K562 (cell line): ENCODE data around the gene BTBD18. TPM values are rescaled to one million over a fixed set of nuclear protein-coding genes. Genes with fewer than 3 reads are reported as not detected.

Experiments
- ATF1 ChIP-seq, 2 experiments: fragments of 450-650 bp in 1 of 2; IDR thresholded peaks; 2 replicates each; pipeline ENCODE4 v1.6.1; 2016; ENCODE audit warnings: missing compliant biosample characterization in 1 of 2, missing genetic modification characterization in 1 of 2
- CC2D1A ChIP-seq: fragments of 450-650 bp; IDR thresholded peaks from 2 replicates; pipeline ENCODE4 v1.6.1; 2017; ENCODE audit warnings: mild to moderate bottlenecking
- GATAD2B ChIP-seq: fragments of 450-650 bp; IDR thresholded peaks from 2 replicates; pipeline ENCODE4 v1.6.1; 2017; ENCODE audit warnings: mild to moderate bottlenecking, borderline replicate concordance
- HNRNPK ChIP-seq: fragments of 200-400 bp; formaldehyde crosslinking; IDR thresholded peaks from one replicate; pipeline ENCODE4 v1.6.1; 2018; ENCODE audit warnings: mild to moderate bottlenecking, low read depth, low read length; ENCODE audit not compliant: poor library complexity, severe bottlenecking
- KDM4B ChIP-seq, 2 experiments: fragments of 450-650 bp in 1 of 2; sonication (generic) in 1 of 2; IDR thresholded peaks; 2 replicates each; pipeline ENCODE4 v1.6.1; 2016 to 2017; ENCODE audit warnings: borderline replicate concordance in 2 of 2, antibody characterized with exemption in 1 of 2, low read depth in 1 of 2, mild to moderate bottlenecking in 1 of 2
- LCOR ChIP-seq: sonication (generic); formaldehyde crosslinking; IDR thresholded peaks from 2 replicates; pipeline ENCODE4 v1.8.0; 2022; ENCODE audit warnings: mild to moderate bottlenecking, missing genetic modification reagents
- PTBP1 ChIP-seq: fragments of 200-400 bp; formaldehyde crosslinking; IDR thresholded peaks from 2 replicates; pipeline ENCODE4 v1.6.1; 2017; ENCODE audit warnings: low read depth, low read length
- RAD21 ChIP-seq, 2 experiments: fragments of 250-450 bp in 1 of 2; fragments of 450-650 bp in 1 of 2; sonication (Bioruptor Pico) in 1 of 2; formaldehyde crosslinking in 1 of 2; IDR thresholded peaks in 1 of 2; conservative IDR thresholded peaks in 1 of 2; 2 replicates each; pipeline versions ENCODE4 v1.4.0 to v1.8.0; 2020 to 2022; ENCODE audit warnings: mild to moderate bottlenecking in 2 of 2, moderate library complexity in 1 of 2
- SMARCE1 ChIP-seq: fragments of 450-650 bp; IDR thresholded peaks from 2 replicates; pipeline ENCODE4 v1.7.1; 2016; ENCODE audit warnings: mild to moderate bottlenecking
- SRF ChIP-seq, 2 experiments: fragments of 250-450, 450-650 bp in 1 of 2; sonication (Bioruptor Pico) in 1 of 2; sonication (generic) in 1 of 2; formaldehyde crosslinking; IDR thresholded peaks; 2 replicates each; pipeline versions ENCODE4 v1.5.0 to v1.5.1; 2020 to 2022; ENCODE audit warnings: mild to moderate bottlenecking in 1 of 2, missing genetic modification reagents in 1 of 2
- SRSF7 ChIP-seq: fragments of 200-400 bp; formaldehyde crosslinking; optimal IDR thresholded peaks from 2 replicates; pipeline ENCODE3; 2017; ENCODE audit warnings: mild to moderate bottlenecking, low read depth, low read length
- TAL1 ChIP-seq: fragments of 450-650 bp; IDR thresholded peaks from 2 replicates; pipeline ENCODE4 v1.6.1; 2016; ENCODE audit warnings: mild to moderate bottlenecking
- YY1 ChIP-seq, 3 experiments: IDR thresholded peaks; 2 replicates each; pipeline ENCODE4 v1.6.1; 2011; ENCODE audit warnings: low read length in 2 of 3, mild to moderate bottlenecking in 2 of 3, moderate library complexity in 2 of 3, borderline replicate concordance in 1 of 3, control low read depth in 1 of 3, low read depth in 1 of 3; ENCODE audit not compliant: insufficient read depth in 3 of 3, insufficient replicate concordance in 2 of 3, control insufficient read depth in 1 of 3, insufficient read length in 1 of 3; ENCODE audit errors: extremely low read depth in 1 of 3
- ZNF347 ChIP-seq: fragments of 450-650 bp; formaldehyde crosslinking; IDR thresholded peaks from 2 replicates; pipeline ENCODE4 v1.4.0; 2020; ENCODE audit warnings: low read depth, mild to moderate bottlenecking, moderate library complexity
- ZNF764 ChIP-seq: fragments of 250-450 bp; sonication (Bioruptor Pico); IDR thresholded peaks from 2 replicates; pipeline ENCODE4 v1.4.0; 2020; ENCODE audit warnings: low read depth, mild to moderate bottlenecking, moderate library complexity
- polyA plus RNA-seq, 8 experiments: library from polyadenylated mRNA; depleted of rRNA in 4 of 8; stranded (reverse) in 5 of 8; unstranded in 3 of 8; fragments of >200 nt; fragmentation: Nextera tagmentation in 2 of 8; fragmentation: Illumina TruSeq in 1 of 8; extraction: Ambion mirVana in 2 of 8; extraction: Trizol in 1 of 8; gene quantifications; 2 replicates each; pipeline versions ENCODE4 v1.2.1 to v1.2.3, GENCODE V29; 2011 to 2014; ENCODE audit warnings: inconsistent platforms in 1 of 8, missing spikeins in 1 of 8
- total RNA-seq, 7 experiments: library from RNA; depleted of rRNA in 6 of 7; stranded (reverse); fragments of >200 nt in 6 of 7; fragmentation: Illumina TruSeq in 2 of 7; extraction: Trizol in 2 of 7; gene quantifications; 2 replicates each; pipeline versions ENCODE4 v1.2.1 to v1.2.3, GENCODE V29; 2011 to 2021; ENCODE audit warnings: low replicate concordance in 1 of 7
- TF ChIP-seq, protein P1 (sequence below): fragments of 250-450 bp; sonication (Bioruptor Pico); IDR thresholded peaks from 2 replicates; pipeline ENCODE4 v1.8.0; 2021; ENCODE audit warnings: moderate library complexity, mild to moderate bottlenecking, inconsistent platforms
- TF ChIP-seq, protein P2 (sequence below): sonication (generic); formaldehyde crosslinking; IDR thresholded peaks from 2 replicates; pipeline ENCODE4 v1.8.0; 2022; ENCODE audit warnings: missing genetic modification reagents, mild to moderate bottlenecking, borderline replicate concordance
- TF ChIP-seq, protein P3 (sequence below), 2 experiments: fragments of 200-800 bp in 1 of 2; sonication (Bioruptor generic) in 1 of 2; sonication (generic) in 1 of 2; formaldehyde crosslinking in 1 of 2; IDR thresholded peaks in 1 of 2; conservative IDR thresholded peaks in 1 of 2; 2 replicates each; pipeline versions ENCODE4 v1.5.0 to v1.6.1; 2016 to 2020; ENCODE audit warnings: missing compliant biosample characterization in 1 of 2, missing genetic modification characterization in 1 of 2, missing genetic modification reagents in 1 of 2

BTBD18 gene
- total and polyA plus RNA-seq, 9 of the 15 experiments (the other 6 are each of a cell fraction or from before 2014, with no cell fraction given) = 0.06 TPM; not detected in 8

- TF ChIP-seq, protein P1, sequence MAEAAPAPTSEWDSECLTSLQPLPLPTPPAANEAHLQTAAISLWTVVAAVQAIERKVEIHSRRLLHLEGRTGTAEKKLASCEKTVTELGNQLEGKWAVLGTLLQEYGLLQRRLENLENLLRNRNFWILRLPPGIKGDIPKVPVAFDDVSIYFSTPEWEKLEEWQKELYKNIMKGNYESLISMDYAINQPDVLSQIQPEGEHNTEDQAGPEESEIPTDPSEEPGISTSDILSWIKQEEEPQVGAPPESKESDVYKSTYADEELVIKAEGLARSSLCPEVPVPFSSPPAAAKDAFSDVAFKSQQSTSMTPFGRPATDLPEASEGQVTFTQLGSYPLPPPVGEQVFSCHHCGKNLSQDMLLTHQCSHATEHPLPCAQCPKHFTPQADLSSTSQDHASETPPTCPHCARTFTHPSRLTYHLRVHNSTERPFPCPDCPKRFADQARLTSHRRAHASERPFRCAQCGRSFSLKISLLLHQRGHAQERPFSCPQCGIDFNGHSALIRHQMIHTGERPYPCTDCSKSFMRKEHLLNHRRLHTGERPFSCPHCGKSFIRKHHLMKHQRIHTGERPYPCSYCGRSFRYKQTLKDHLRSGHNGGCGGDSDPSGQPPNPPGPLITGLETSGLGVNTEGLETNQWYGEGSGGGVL (CRISPR knock-in tag) = no peak
- TF ChIP-seq ATF1 (CRISPR knock-in tag; IDR thresholded peaks at IDR 0.05) (peak; percentile 34; the same call in 1 of the 2 replicates), ATF1 (tag; IDR thresholded peaks at IDR 0.05) (peak; percentile 83), PTBP1 (no peak), YY1 (IDR thresholded peaks at IDR 0.05; ENCODE audit: borderline replicate concordance in 1 of 3, control insufficient read depth in 1 of 3, extremely low read depth in 1 of 3, insufficient read depth in 3 of 3, insufficient read length in 1 of 3, insufficient replicate concordance in 2 of 3, low read depth in 1 of 3, low read length in 2 of 3) (peak; percentile 19 to 80 (median 72)), GATAD2B (peak; percentile 79), HNRNPK (no peak), RAD21 (CRISPR knock-in tag; conservative IDR thresholded peaks at IDR 0.05 in 1 of 2, IDR thresholded peaks at IDR 0.05 in 1 of 2) (peak in 1 of 2 experiments; percentile 46; a peak in 3 of 4 replicates), KDM4B (IDR thresholded peaks at IDR 0.05; ENCODE audit: borderline replicate concordance in 2 of 2, low read depth in 1 of 2) (peak in 1 of 2 experiments; percentile 92; a peak in 1 of 4 replicates), TAL1 (no peak), LCOR (CRISPR knock-in tag) (no peak; the same call in 1 of the 2 replicates), SRF (CRISPR knock-in tag; IDR thresholded peaks at IDR 0.05) (peak in 1 of 2 experiments; percentile 52; a peak in 3 of 4 replicates), ZNF347 (CRISPR knock-in tag) (no peak), ZNF764 (CRISPR knock-in tag) (no peak), CC2D1A (0 out of 2 replicates have a peak, but pooled peaks have one; percentile 32), SMARCE1 (no peak), SRSF7 (no peak)
- TF ChIP-seq, protein P2, sequence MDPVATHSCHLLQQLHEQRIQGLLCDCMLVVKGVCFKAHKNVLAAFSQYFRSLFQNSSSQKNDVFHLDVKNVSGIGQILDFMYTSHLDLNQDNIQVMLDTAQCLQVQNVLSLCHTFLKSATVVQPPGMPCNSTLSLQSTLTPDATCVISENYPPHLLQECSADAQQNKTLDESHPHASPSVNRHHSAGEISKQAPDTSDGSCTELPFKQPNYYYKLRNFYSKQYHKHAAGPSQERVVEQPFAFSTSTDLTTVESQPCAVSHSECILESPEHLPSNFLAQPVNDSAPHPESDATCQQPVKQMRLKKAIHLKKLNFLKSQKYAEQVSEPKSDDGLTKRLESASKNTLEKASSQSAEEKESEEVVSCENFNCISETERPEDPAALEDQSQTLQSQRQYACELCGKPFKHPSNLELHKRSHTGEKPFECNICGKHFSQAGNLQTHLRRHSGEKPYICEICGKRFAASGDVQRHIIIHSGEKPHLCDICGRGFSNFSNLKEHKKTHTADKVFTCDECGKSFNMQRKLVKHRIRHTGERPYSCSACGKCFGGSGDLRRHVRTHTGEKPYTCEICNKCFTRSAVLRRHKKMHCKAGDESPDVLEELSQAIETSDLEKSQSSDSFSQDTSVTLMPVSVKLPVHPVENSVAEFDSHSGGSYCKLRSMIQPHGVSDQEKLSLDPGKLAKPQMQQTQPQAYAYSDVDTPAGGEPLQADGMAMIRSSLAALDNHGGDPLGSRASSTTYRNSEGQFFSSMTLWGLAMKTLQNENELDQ (CRISPR knock-in tag) = peak; percentile 17; the same call in 1 of the 2 replicates
- TF ChIP-seq, protein P3, sequence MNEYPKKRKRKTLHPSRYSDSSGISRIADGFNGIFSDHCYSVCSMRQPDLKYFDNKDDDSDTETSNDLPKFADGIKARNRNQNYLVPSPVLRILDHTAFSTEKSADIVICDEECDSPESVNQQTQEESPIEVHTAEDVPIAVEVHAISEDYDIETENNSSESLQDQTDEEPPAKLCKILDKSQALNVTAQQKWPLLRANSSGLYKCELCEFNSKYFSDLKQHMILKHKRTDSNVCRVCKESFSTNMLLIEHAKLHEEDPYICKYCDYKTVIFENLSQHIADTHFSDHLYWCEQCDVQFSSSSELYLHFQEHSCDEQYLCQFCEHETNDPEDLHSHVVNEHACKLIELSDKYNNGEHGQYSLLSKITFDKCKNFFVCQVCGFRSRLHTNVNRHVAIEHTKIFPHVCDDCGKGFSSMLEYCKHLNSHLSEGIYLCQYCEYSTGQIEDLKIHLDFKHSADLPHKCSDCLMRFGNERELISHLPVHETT (CRISPR knock-in tag; conservative IDR thresholded peaks at IDR 0.05 in 1 of 2, IDR thresholded peaks at IDR 0.05 in 1 of 2) = peak in 1 of 2 experiments; percentile 92; a peak in 2 of 4 replicates
These were observed 10.2 kb downstream of the BTBD18 start, which contains the start of gene SELENOH (continued) for GRCh38 chr11:57741132-57742086.
